Activated T-cell treated with anti-CD3 and anti-CD28 coated beads for 4 hours (primary cell): ENCODE data around the gene AP1G1.
"Not testable (repeated sequence)": the region's sequence is repeated elsewhere in the genome, so short reads cannot be mapped to it uniquely, and the experiment has no call there.

Experiments used
- DNase-seq: peaks from one replicate; pipeline ENCODE4 v3.0.0-alpha.2; 2020

Gene AP1G1

DNA sequence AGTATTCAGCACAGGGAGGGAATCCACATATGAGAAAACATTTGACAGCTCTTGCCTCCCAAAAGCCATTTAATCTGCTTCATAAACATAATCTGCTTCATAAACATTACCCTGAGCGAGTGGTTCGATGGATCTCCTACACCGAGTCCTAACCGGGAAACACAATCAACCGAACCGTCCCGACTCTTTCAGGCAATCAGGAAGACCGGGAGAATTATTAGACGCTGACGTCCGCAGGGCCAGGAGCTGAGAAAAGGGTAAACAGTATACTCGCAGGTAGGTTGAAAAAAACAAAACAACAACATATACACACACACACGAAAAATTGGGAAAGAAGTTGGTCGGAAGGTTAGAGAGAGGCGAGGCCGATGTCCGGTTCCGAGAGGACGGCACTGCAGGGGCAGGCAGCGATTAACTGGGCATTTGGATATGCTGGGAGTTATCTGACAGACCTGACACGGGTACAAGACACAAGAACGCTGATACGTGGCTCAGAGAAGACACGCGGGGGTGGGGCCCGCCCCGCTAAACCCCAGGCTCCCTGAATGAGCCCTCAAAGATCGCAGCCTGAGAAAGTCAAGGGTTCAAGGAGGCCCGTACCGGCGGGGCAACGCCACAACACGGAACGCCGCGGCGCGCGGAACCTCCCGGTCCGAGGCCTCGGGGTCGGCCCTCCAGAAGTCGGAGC lies 585 bp downstream of the AP1G1 start:
- DNase-seq, result peak; percentile 44

DNA sequence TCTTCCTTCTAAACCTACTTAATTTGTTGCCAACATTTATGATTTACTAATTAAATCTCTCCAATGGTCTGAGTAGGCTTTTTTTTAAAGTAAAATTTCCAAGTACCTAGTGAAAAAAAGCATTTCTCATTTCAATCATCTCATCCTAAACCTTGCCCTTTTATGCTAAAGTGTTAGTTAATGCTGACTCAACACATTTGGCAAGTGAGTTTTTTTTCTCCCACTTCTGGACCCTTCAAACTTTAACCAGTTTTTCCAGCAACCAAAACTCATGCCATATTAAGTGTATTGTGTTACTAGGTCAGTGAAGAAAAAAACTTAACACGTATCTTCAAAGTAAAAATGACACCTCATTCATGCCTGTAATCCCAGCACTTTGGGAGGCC lies 5.3 kb downstream of the AP1G1 start:
- no peak for DNase-seq

DNA sequence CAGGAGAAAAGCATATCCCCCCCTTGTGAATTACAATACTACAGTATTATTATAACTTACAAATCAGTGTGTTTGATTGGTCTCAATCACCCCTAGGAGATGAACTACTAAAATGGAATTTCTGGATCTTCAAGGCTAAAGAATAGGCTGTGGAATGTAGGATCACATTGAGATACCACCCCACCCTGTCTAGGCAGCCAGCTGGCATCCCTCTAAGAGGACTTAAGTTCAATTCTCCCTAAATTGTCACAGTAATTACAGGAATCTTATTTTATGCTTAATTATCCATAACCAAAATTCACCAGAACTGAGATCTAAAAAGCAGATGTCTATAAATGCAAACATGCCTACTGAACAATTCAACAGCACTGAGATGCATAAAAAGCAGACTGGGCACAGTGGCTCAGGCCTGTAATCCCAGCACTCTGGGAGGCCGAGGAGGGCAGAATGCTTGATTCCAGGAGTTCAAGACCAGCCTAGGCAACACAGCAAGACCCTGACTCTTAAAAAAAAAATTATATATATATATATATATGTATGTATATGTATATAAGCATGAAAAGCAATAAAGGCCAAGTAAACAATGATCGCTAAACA lies 12.0 kb downstream of the AP1G1 start:
- DNase-seq, result no peak

DNA sequence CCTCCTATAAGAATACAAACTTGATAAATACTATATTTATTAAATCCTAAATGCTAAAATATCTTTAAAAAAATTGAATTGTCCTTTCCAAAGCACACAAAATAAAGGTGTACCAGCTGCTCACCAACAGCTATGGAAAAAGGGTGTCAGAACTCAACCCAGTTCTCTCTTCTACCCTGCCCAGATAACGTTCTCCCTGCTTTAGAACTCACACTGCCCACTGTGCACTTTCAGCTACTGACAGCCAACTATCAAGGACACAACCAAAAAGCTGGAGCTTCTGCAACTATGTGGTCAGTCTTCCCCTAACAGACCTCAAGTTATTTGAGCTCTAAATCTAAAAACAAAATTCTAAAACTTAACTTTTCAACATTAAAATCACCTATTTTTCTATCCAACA lies 13.7 kb downstream of the AP1G1 start:
- DNase-seq, result no peak

DNA sequence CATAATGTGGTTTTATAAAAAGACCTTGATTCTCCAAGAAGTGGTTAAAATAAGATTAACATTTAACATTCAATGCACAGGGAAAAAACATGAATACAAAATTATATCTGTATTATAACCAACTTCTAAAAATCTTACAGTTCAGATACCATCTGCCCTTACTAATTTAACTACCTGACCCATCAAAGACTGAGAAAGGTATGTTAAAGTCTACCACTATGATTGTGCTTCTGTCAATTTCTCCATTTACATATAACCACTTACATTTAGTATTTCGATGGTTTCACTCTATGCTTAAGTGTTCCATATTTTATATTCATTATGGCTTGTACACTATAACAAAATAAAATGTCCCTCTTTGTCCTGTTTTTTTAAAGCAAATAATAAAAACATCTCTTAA lies 14.6 kb downstream of the AP1G1 start:
- DNase-seq, result no peak

DNA sequence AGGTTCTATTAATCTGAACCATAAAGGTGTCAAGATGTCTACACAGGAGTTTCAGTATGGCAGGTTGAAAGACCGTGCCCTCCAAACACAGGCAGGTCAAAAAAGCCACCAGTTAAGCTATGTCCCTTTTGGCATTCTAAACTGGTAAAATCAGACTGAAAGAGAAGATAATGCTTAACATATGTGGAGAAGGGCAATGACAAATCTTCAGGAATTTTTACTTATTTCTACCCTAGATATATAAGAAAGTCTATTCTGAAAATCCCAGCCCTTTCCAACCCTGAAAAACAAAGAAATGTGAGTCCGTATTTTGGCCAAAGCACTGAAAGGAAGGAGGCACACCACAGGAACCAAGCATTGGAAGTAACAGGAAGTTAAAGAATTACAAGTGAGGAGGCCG lies 16.5 kb downstream of the AP1G1 start:
- DNase-seq, result no peak

DNA sequence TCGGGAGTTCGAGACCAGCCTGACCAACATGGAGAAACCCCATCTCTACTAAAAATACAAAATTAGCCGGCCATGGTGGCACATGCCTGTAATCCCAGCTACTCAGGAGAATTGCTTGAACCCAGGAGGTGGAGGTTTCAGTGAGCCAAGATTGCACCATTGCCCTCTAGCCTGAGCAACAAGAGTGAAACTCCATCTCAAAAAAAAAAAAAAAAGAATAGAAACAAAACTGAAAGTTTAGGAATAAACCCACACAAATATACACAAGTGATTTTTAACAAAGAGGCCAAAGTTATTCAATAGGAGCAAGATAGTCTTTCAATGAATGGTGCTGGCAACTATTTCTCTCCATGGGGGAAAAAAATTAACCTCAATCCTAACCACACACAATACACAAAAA lies 18.3 kb downstream of the AP1G1 start:
- DNase-seq, result not testable (repeated sequence)

DNA sequence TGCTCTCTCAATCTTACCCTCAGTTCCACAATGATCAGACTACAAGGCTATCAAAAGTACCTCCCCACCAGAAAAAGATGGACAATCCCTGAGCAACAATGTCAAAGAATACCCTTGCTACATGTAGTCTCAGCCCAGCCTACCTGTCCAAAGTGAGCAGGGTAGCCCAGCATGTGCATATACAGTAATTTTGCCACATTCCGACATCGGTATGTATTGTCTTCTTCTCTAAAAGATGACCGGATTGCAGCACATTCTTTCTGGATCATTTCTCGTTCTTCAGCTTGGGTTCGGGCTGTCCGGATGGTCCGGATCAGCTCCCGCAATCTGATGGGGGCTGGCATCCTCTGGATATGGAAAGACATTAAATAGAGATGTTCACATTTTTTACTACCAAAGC lies 19.5 kb downstream of the AP1G1 start:
- no peak for DNase-seq

DNA sequence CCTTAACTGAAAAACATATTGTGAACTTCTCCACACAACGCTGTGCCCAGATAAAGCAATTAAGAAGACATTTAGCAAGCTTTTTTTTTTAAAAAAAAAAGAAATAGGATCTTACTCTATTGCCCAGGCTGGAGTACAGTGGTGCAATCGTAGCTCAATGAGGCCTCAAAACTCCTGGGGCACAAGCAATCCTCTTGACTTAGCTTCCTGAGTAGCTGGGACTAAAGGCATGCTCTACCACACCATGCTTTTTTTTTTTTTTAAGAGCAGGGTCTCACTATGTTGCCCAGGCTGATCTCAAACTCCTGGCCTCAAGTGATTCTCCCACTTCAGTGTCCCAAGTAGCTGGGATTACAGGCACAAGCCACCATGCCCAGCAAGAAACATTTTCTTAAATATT lies 20.1 kb downstream of the AP1G1 start:
- no peak for DNase-seq

DNA sequence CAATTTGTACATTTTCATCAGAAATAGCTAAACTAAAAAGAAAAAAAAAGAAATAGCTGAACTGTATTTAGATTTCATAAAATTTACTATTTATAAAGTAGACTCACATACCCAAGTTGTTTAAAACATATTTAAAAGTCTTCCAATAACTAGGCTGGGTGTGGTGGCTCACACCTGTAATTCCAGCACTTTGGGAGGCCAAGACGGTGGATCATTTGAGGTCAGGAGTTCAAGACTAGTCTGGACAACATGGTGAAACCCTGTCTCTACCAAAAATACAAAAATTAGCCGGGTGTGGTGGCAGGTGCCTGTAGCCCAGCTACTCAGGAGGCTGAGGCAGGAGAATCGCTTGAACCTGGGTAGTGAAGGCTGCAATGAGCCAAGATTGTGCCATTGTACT lies 23.5 kb downstream of the AP1G1 start:
- DNase-seq, result not testable (repeated sequence)

DNA sequence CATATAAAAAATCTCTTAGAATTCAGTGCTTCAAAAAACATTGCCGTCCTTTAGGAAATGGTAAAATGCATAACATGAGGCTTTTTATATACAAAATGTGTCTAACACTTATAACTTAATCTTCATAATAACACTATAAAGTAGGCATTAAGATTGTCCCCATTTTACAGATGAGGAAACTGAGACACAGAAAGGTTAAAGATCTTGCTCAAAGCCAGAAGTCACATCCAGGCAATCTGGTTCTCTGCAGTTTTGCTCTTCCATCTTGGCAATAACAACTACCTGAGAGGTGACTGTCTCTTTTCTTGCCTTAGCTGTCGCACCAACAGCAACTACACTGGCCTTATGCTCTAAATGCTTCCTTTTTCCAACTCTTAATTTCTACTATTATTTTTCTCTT lies 24.5 kb downstream of the AP1G1 start:
- DNase-seq, result no peak

DNA sequence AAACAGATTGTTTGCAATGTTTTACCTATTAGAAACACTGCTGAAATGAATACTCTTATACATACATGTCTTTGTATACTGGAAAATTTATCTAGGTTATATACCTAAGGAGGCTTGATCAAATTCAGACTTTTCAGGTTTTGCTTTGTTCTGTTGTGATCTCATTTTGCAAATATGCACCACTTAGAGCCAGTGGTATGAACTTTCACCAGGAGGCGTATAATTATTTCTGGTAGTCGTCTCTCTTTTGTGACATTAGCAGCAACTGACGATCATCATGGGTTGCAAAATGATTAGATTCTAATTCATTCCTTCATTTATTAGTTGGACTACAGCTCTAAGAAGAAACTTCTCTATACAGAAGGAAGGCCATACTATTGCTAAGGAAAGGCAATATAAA lies 26.9 kb downstream of the AP1G1 start:
- no peak for DNase-seq

DNA sequence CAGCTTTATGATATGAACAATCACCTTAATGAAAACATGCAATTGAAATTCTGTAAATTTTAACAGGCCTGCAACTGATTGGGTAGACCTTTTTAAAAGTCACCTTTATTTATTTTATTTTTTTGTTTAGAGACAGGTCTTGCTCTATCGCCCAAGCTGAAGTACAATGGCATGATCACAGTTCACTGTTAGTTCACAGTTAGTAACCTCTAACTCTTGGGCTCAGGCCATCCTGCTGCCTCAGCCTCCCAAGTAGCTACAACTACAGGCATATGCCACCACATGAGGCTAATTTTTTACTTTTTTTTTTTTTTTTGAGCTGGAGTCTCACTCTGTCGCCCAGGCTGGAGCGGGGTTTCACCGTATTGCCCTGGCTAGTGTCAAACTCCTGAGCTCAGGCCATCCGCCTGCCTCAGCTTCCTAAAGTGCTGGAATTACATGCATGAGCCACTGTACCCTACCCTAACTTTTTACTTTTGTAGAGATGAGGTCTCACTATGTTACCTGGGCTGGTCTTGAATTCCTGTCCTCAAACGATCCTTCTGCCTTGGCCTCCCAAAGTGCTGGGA lies 28.0 kb downstream of the AP1G1 start:
- DNase-seq, result no peak

DNA sequence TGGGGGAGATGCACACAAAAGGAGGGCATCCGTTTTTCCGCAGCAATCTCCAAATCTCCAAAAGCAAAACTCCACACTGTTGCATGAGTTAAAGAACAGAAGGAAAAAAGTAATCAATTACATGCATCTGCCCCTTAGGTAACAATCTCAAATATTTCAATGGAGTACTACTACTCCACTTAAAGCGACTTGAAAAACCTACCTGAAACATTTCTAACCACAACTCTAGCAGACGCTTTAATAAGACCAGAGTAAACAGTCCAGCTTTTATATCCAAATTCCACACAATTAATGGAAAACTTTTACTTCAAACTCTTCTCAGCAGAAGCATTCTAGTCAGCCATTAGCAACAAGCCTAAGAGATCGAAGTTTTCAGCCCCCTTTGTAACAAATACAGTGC lies 29.9 kb downstream of the AP1G1 start:
- no peak for DNase-seq

DNA sequence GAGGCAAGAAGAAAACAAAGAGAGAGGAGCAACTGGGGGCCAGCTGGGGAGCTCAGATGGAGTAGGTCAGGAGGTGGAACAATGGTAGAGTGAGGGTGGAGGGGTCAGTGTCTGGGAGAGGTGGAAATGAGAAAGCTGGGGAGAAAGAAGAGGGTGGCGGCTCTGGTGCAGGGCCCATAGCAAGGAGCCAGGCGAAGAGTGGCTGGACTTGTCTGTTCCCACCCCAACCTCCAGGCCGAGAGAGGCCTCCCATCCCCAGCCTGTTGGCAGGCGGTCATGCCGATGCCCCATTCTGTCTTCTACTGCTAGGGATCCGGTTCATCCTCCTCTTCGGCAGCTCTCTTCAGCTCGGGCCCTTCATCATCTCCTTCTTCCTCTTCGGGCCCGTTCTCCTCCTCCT lies 31.3 kb downstream of the AP1G1 start:
- DNase-seq, result no peak

DNA sequence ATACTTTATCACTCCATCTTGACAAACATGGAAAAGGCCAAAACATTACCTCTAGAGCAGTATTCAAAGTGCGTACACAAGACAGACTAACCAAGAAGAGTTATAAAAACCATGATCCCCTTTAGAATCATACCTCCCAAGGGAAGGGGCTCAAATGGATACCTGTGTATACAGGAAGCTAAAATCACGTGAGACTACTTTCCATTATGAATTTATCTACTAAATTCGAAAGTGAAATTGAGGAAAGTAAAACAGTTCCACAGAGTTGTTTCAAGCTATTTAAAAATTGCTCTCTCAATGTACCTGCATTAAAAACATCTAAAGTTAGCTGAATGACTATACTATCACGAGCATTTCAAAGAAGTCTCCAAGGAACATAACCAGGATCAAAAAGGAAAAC lies 32.7 kb downstream of the AP1G1 start:
- no peak for DNase-seq

DNA sequence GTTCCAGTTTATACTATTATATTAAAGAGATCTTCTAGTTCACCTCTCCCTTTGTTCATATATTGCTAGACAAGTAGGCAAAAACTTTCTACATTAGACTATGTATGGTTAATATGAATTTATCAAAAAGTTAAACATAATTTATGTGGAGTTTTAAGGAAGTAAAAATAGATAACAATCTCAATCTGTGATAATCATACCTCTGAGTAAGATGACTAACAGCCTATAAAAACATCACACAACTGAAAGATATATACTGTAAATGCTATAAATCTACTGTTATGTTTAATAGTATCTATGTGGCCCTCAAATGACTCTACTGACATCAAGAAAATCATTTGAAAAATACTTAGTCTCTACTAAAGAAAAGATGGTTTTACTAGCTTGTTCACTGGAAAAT lies 37.1 kb downstream of the AP1G1 start:
- no peak for DNase-seq

DNA sequence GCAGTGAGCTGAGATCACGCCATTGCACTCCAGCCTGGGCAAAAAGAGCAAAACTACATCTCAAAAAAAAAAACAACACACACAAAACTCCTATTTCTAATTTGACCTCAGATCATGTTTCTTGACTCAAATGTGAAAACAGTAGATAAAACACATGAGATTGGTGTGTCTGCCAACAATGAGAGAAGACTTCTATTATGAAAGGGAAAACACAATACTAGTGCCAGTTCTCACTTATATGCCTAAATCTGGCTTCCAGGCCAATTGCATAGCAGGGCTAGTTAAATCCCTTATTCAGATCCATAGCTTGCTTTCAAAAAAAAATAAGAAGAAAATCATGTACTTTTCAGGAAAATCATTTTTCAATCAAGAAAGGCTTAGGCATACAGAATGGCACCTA lies 39.4 kb downstream of the AP1G1 start:
- no peak for DNase-seq

DNA sequence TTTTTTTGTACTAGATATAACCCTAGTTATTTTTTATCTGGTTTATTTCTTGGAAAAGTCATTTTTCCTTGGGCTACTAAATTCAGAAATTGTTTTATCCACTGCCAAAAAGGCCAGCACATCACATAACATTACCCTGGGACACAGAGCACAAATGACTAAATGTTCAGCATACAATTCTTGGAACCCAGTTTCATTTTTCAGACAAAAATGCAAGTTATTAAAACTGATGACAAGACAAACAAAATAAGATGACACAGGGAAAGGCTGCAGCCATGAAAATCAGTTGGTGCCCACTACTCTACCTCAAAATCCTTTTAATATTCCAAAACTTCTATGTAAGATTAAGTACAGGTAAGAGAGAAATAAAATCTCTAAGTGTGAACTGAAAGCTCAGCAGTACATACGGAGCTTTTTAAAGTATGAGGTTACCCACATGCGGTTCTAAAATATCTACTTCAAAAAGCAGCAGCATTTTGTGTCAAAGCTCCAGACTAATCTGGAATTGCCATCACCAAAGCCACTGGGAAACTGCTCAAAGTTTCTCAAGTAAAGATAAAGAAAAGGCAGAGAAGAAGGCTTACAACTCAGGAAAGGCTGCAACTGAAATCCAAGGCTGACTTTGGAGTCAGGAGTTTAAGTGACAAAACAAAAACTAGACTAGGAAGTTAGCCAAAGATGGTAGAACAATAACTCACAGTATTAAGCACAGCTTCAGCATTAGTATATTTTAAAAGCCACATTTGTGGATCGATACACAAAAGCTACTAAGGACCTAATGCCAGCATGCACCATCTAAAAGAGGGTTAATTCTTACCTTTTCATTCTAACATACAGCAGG lies 41.4 kb downstream of the AP1G1 start:
- no peak for DNase-seq

DNA sequence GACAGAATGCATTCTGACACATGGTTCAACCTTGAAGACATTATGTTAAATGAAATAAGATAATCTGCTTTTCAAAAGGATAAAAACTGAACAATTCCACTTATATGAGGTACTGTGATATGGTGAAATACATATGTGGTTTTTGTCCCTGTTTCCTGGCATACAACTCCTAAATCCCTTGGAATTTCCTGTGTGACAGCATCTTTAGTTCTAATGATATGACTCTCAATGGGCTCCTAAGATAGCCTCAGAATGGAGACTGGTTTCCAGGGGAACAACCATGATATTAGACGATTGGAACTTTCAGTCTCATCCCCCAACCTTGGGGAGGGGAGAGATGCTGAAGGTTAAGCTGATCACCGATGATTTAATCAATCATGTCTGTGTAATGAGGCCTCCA lies 46.4 kb downstream of the AP1G1 start:
- DNase-seq, result no peak

DNA sequence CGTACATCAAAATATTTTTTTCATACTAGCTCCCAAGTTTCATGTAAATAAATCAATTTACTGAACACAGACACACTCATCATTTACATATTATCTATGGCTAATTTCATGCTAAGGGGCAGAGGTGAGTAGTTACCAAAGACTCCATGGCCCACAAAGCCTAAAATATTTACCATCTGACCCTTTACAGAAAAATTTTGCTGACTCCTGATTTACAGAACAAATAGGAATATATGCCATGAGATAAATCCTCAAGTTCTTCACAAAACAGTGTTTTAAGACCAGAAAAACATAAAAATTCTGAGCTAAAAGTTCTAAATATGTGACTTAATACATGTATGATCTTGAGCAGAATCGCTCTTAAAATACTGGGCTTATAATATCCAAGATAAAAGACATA lies 47.5 kb downstream of the AP1G1 start:
- DNase-seq, result no peak

DNA sequence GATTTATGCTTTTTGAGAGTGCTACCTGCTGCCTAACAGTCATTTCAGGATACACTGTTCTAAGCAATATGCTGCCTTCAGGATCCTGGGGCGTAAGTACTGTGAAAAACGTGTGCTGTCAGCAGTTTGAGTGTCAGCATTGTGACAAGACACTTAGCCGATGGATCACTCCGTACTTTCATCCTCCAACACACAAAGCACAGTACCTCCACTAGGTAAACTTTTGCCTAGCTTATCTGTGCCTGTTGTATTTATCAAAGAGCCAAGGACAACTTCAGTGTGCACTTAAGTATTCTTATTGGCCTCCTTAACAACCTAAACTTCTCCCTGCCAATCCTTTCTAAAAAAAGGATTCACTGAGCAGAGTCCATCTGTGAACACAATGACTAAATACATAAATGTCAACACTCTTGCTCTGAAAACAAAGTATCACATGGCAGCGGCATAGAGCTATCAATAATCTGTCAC lies 50.3 kb downstream of the AP1G1 start:
- DNase-seq, result no peak

DNA sequence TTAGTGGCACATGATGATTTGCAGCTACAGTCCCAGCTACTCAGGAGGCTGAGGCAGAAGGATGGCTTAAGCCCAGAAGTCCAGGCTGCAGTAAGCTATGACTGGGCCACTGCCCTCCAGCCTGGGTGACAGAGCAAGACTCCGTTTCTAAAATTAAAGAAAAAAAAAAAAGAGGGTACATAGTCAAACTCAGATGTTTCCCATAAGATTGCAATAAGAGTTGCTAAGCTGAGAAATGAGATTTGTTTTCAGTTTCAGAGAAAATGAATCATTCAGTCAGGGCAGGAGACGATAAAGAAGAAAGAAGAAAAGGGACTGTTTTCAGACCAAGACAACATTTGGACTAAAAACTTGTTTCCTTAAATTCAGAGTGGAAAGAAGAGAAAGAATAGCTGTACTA lies 54.0 kb downstream of the AP1G1 start:
- DNase-seq, result no peak

DNA sequence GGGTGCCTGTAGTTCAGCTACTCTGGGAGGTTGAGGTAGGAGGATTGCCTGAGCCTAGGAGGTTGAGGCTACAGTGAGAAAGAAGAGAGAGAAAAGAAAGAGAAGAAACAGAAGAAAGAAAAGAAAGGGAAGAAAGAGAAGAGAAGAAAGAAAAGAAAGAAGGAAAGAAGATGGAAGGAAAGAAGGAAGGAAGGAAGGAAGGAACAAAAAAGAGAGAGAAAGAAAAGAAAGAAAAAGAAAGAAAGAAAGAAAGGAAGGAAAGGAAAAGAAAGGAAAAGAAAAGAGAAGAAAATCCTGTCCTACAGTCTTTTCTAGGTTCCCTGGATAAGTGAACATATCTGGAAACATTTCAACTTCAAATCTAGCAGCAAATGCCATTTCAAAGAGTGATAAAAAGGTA lies 54.5 kb downstream of the AP1G1 start:
- DNase-seq, result no peak
